Keratinocyte (primary cell): ENCODE data around the gene PRDM9. TPM values are rescaled to one million over a fixed set of nuclear protein-coding genes. Genes with fewer than 3 reads are reported as not detected.
"Not testable (repeated sequence)": the region's sequence is repeated elsewhere in the genome, so short reads cannot be mapped to it uniquely, and the experiment has no call there.

Source experiments
- DNase-seq: peaks from one replicate; pipeline ENCODE4 v3.0.0-alpha.2; 2011; ENCODE audit warnings: low read depth, missing footprints, low spot score
- FAIRE-seq: peaks from 2 replicates; lab custom pipeline; 2011; peaks lifted over from hg19 to GRCh38; lab: Jason Lieb, UNC
- H2AFZ ChIP-seq: 2 replicates; pipeline ENCODE4 v1.6.0; 2012; ENCODE audit warnings: low read length, control low read depth, inconsistent platforms; ENCODE audit not compliant: control insufficient read depth
- H3K27ac ChIP-seq: 2 replicates; pipeline ENCODE4 v1.5.1; 2011; ENCODE audit warnings: low read length; ENCODE audit not compliant: control insufficient read depth, insufficient read depth
- H3K27me3 ChIP-seq: 3 replicates; pipeline ENCODE4 v1.6.0; 2011; ENCODE audit warnings: low read length; ENCODE audit not compliant: control insufficient read depth, insufficient read depth; ENCODE audit errors: extremely low read depth
- H3K36me3 ChIP-seq, 2 experiments: 2 replicates in 1 of 2; 3 replicates in 1 of 2; pipeline ENCODE4 v1.5.1; 2011; ENCODE audit warnings: low read length in 2 of 2, mild to moderate bottlenecking in 1 of 2; ENCODE audit not compliant: control insufficient read depth in 2 of 2, insufficient read depth in 2 of 2; ENCODE audit errors: extremely low read depth in 1 of 2
- H3K4me1 ChIP-seq: 3 replicates; pipeline ENCODE4 v1.5.1; 2011; ENCODE audit warnings: low read length; ENCODE audit not compliant: control insufficient read depth, insufficient read depth; ENCODE audit errors: extremely low read depth
- H3K4me2 ChIP-seq: 3 replicates; pipeline ENCODE4 v1.6.0; 2011; ENCODE audit warnings: low read depth, low read length; ENCODE audit not compliant: control insufficient read depth, insufficient read depth; ENCODE audit errors: extremely low read depth
- H3K4me3 ChIP-seq, 3 experiments: fragments of 200-600 bp in 1 of 3; sonication (generic) in 1 of 3; 2 replicates in 2 of 3; 3 replicates in 1 of 3; pipeline ENCODE4 v1.5.1; 2011 to 2016; ENCODE audit warnings: low read length in 3 of 3, mild to moderate bottlenecking in 3 of 3, control low read depth in 2 of 3, inconsistent platforms in 1 of 3, low read depth in 1 of 3, mixed read lengths in 1 of 3, mixed run types in 1 of 3, moderate library complexity in 1 of 3; ENCODE audit not compliant: control insufficient read depth in 2 of 3, insufficient read depth in 2 of 3; ENCODE audit errors: extremely low read depth in 1 of 3
- H3K79me2 ChIP-seq: 2 replicates; pipeline ENCODE4 v1.6.0; 2012; ENCODE audit warnings: low read length; ENCODE audit not compliant: control insufficient read depth, insufficient read depth
- H3K9ac ChIP-seq: 3 replicates; pipeline ENCODE4 v1.6.0; 2011; ENCODE audit warnings: low read length; ENCODE audit not compliant: control insufficient read depth, insufficient read depth; ENCODE audit errors: extremely low read depth
- H3K9me1 ChIP-seq: 3 replicates; pipeline ENCODE4 v1.6.0; 2011; ENCODE audit warnings: low read length; ENCODE audit not compliant: control insufficient read depth, insufficient read depth; ENCODE audit errors: extremely low read depth
- H3K9me3 ChIP-seq: 2 replicates; pipeline ENCODE4 v1.5.1; 2012; ENCODE audit warnings: low read depth, low read length; ENCODE audit not compliant: control insufficient read depth
- H4K20me1 ChIP-seq: 3 replicates; pipeline ENCODE4 v1.6.0; 2011; ENCODE audit warnings: low read length; ENCODE audit not compliant: control insufficient read depth, insufficient read depth; ENCODE audit errors: extremely low read depth
- CTCF ChIP-seq, 3 experiments: IDR thresholded peaks in 1 of 3; conservative IDR thresholded peaks in 1 of 3; optimal IDR thresholded peaks in 1 of 3; 2 replicates in 2 of 3; 3 replicates in 1 of 3; pipeline versions ENCODE3 to v1.5.1; 2011; ENCODE audit warnings: low read length in 3 of 3, mild to moderate bottlenecking in 3 of 3, moderate library complexity in 2 of 3, control low read depth in 1 of 3, inconsistent platforms in 1 of 3; ENCODE audit not compliant: insufficient read depth in 2 of 3; ENCODE audit errors: extremely low read depth in 1 of 3
- EZH2 ChIP-seq: IDR thresholded peaks from one replicate; pipeline ENCODE4 v1.6.1; 2012; ENCODE audit warnings: inconsistent platforms, mild to moderate bottlenecking, low read length, moderate library complexity
- dilution Hi-C: fragments of 300-500 bp; cut with MboI; formaldehyde crosslinking; loops from one replicate; pipeline ENCODE4 v1.7.0; 2020; ENCODE audit warnings: low sequenced_read_pairs; ENCODE audit not compliant: extremely low pct_ligation_motif_present
- polyA plus RNA-seq, 5 experiments: library from polyadenylated mRNA; depleted of rRNA in 3 of 5; stranded (reverse) in 3 of 5; stranded (forward) in 1 of 5; unstranded in 1 of 5; fragments of >200 nt; gene quantifications; 1 replicate in 1 of 5; 2 replicates in 3 of 5; 3 replicates in 1 of 5; pipeline versions ENCODE4 v1.2.1 to v1.2.3, GENCODE V29; 2011 to 2012; ENCODE audit warnings: missing spikeins in 2 of 5, low read depth in 1 of 5, low replicate concordance in 1 of 5

The PRDM9 gene
- polyA plus RNA-seq, 1 donor (not counting 4 experiments of a cell fraction or from before 2014, with no cell fraction given), result not detected

DNA sequence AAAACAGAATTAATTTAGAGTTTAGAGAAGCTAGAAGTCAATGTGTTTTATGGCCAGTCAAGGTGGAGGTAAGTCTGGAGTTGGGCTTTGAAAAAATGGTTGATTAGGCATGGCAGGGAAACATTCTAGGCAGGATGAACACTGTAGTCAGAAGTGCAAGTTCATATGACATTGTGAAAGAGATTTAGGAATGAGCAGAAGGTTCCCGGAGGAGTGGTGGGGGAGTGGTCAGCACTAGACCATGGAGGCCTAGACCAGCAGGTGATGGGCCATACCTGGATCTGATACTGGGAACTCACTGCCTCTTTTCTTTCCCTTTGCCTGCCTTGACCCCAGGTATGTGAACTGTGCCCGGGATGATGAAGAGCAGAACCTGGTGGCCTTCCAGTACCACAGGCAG, 16.6 kb downstream of the PRDM9 start:
- Histone ChIP-seq H3K27ac (no peak overlapping the region), H3K36me3 (no peaks in the 10 kb centered on the region), H4K20me1 (no peaks in the 10 kb centered on the region), H3K4me2 (no peak overlapping the region), H2AFZ (no peak overlapping the region), H3K9me1 (no peaks in the 10 kb centered on the region), H3K4me1 (no peaks in the 10 kb centered on the region), H3K9me3 (no peaks in the 10 kb centered on the region), H3K4me3 (no peak overlapping the region), H3K79me2 (no peaks in the 10 kb centered on the region), H3K9ac (no peak overlapping the region), H3K27me3 (no peaks in the 10 kb centered on the region)
- DNase-seq (no peak), FAIRE-seq (no peak)
- TF ChIP-seq EZH2, result no peak
- TF ChIP-seq CTCF (optimal IDR thresholded peaks at IDR 0.05 in 1 of 3, IDR thresholded peaks at IDR 0.05 in 1 of 3, conservative IDR thresholded peaks at IDR 0.05 in 1 of 3; ENCODE audit: extremely low read depth in 1 of 3, insufficient read depth in 2 of 3, low read length in 3 of 3), result no peak
- dilution Hi-C loops, result no loop called here

- Histone ChIP-seq H3K27ac (no peak overlapping the region), H4K20me1 (no peaks in the 10 kb centered on the region), H3K79me2 (no peaks in the 10 kb centered on the region), H3K4me3 (no peak overlapping the region), H3K4me2 (no peak overlapping the region), H3K27me3 (no peaks in the 10 kb centered on the region), H3K36me3 (no peaks in the 10 kb centered on the region), H2AFZ (no peak overlapping the region), H3K9me3 (no peaks in the 10 kb centered on the region), H3K4me1 (no peaks in the 10 kb centered on the region), H3K9me1 (no peaks in the 10 kb centered on the region), H3K9ac (no peak overlapping the region)
- dilution Hi-C loops, result no loop called here
- no peak for DNase-seq
- no peak for FAIRE-seq
- TF ChIP-seq CTCF (optimal IDR thresholded peaks at IDR 0.05 in 1 of 3, IDR thresholded peaks at IDR 0.05 in 1 of 3, conservative IDR thresholded peaks at IDR 0.05 in 1 of 3; ENCODE audit: extremely low read depth in 1 of 3, insufficient read depth in 2 of 3, low read length in 3 of 3), result no peak
- no peak for TF ChIP-seq EZH2
Observed at GRCh38 chr5:23525751-23526150, 18.3 kb downstream of the PRDM9 start.

DNA sequence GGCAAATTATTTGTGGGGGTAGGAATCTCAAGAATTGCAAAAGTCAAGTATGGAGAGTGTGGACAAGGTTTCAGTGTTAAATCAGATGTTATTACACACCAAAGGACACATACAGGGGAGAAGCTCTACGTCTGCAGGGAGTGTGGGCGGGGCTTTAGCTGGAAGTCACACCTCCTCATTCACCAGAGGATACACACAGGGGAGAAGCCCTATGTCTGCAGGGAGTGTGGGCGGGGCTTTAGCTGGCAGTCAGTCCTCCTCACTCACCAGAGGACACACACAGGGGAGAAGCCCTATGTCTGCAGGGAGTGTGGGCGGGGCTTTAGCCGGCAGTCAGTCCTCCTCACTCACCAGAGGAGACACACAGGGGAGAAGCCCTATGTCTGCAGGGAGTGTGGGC, 19.2 kb downstream of the PRDM9 start:
- H3K9me3 ChIP-seq, dilution Hi-C loops, H4K20me1 ChIP-seq, DNase-seq, FAIRE-seq, H3K4me3 ChIP-seq, H2AFZ ChIP-seq, H3K9me1 ChIP-seq, H3K9ac ChIP-seq, H3K4me1 ChIP-seq, H3K27me3 ChIP-seq, H3K4me2 ChIP-seq, H3K27ac ChIP-seq, H3K79me2 ChIP-seq, H3K36me3 ChIP-seq: not testable (repeated sequence)

GRCh38 chr5:23527216-23527920, 20.0 kb downstream of the PRDM9 start:
- H3K4me1 ChIP-seq, dilution Hi-C loops, H3K9me1 ChIP-seq, H3K9ac ChIP-seq, H3K27ac ChIP-seq, H2AFZ ChIP-seq, H3K36me3 ChIP-seq, H3K9me3 ChIP-seq, H3K27me3 ChIP-seq, H3K4me2 ChIP-seq, H3K4me3 ChIP-seq, FAIRE-seq, H3K79me2 ChIP-seq, H4K20me1 ChIP-seq, DNase-seq: not testable (repeated sequence)
